ENCODE results near the gene MRTFA.

DNA sequence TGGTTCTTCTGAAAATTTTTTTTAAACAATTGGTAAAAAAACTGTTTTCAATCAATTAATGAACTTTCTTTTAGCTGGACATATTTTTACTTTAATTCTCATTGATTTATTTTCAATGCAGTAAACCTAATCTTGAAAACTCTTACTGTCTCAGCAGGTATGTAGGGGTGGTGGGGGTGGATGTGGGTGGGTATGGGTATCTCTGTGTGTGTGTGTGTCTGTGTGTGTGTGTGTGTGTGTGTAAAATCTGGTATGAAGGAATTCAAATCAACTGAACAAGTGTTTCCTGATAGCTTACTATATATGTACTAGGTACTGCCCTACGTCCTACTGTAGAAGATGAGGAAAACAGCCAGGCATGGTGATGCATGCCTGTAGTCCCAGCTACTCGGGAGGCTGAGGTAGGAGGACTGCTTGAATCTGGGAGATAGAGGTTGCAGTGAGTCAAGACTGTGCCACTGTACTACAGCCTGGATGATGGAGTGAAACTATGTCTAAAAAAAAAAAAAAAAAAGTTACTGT, 75.5 kb downstream of the MRTFA start:
- TF ChIP-seq GATA2 (IDR thresholded peaks at IDR 0.05; ENCODE audit: low read depth, low read length) (no peak), GATA3 (IDR thresholded peaks at IDR 0.05; ENCODE audit: low read depth, low read length) (no peak)
